Activated CD8-positive, alpha-beta T cell treated with anti-CD3 and anti-CD28 coated beads for 36 hours (primary cell): ENCODE results near the gene FUCA2. TPM values are rescaled to one million over a fixed set of nuclear protein-coding genes. Genes with fewer than 3 reads are reported as not detected.

ENCODE experiments used
- ATAC-seq: fragments of 200-7000 bp; cut with Tn5 transposase; one replicate; pipeline ENCODE4 v1.10.0; 2021; ENCODE audit warnings: mild to moderate bottlenecking, moderate library complexity
- CTCF ChIA-PET: fragments of 350-600 bp; sonication (Branson Sonifier 250); formaldehyde crosslinking; loops from one replicate; lab custom pipeline; 2021; ENCODE audit warnings: antibody characterized with exemption; lab: Charles Lee
- POLR2A ChIA-PET: fragments of 350-600 bp; sonication (Branson Sonifier 250); formaldehyde crosslinking; loops from one replicate; lab custom pipeline; 2021; ENCODE audit warnings: antibody characterized with exemption; lab: Charles Lee
- DNase-seq: peaks from one replicate; pipeline ENCODE4 v3.0.0-alpha.2; 2020
- H3K27ac Mint-ChIP-seq: one replicate; pipeline ENCODE4 v1.8.0; 2021; ENCODE audit warnings: mild to moderate bottlenecking, mixed read lengths
- H3K27me3 Mint-ChIP-seq: one replicate; pipeline ENCODE4 v1.8.0; 2021; ENCODE audit warnings: mixed read lengths
- H3K36me3 Mint-ChIP-seq: one replicate; pipeline ENCODE4 v1.8.0; 2021; ENCODE audit warnings: low read depth, mixed read lengths
- H3K4me1 Mint-ChIP-seq: one replicate; pipeline ENCODE4 v1.8.0; 2021; ENCODE audit warnings: low read depth, mixed read lengths
- H3K4me3 Mint-ChIP-seq: one replicate; pipeline ENCODE4 v1.8.0; 2021; ENCODE audit warnings: mild to moderate bottlenecking, moderate library complexity, mixed read lengths
- H3K9me3 Mint-ChIP-seq: one replicate; pipeline ENCODE4 v1.8.0; 2021; ENCODE audit warnings: mixed read lengths
- intact Hi-C: fragments of 100-400 bp; cut with micrococcal nuclease; formaldehyde crosslinking; loops from one replicate; pipeline ENCODE4 v1.10.0; 2022
- total RNA-seq, 2 experiments: library from RNA; stranded (reverse); gene quantifications; one replicate each; pipeline ENCODE4 v1.2.3, GENCODE V29; 2021
- TF ChIP-seq, protein P1 (sequence below): fragments of 200-600 bp; IDR thresholded peaks from one replicate; pipeline ENCODE4 v1.8.0; 2022; ENCODE audit warnings: antibody characterized with exemption, mild to moderate bottlenecking

The FUCA2 gene
- total RNA-seq, 2 experiments from 2014 or later = 6.6 to 8.5 TPM

DNA sequence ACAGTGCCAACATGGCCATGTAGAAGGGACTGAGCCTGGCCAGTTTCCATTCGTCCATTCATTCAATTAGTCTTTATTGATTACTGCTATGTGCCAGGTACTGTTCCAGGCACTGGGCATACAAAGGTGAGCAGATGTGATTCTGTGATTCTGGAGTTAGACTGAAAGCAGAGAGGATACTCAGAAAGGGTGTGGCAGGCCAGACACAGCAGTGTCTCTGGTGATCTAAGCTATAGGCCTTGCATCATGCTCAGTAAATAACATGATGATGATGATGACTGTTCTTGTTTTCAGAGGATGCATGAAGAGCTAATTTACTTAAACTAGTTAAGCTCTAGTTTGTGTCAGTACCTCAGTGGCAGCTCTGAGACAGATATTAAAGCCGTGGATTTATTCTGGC is 31.4 kb upstream of the FUCA2 start:
- intact Hi-C loops = no loop called here
- TF ChIP-seq, protein P1, sequence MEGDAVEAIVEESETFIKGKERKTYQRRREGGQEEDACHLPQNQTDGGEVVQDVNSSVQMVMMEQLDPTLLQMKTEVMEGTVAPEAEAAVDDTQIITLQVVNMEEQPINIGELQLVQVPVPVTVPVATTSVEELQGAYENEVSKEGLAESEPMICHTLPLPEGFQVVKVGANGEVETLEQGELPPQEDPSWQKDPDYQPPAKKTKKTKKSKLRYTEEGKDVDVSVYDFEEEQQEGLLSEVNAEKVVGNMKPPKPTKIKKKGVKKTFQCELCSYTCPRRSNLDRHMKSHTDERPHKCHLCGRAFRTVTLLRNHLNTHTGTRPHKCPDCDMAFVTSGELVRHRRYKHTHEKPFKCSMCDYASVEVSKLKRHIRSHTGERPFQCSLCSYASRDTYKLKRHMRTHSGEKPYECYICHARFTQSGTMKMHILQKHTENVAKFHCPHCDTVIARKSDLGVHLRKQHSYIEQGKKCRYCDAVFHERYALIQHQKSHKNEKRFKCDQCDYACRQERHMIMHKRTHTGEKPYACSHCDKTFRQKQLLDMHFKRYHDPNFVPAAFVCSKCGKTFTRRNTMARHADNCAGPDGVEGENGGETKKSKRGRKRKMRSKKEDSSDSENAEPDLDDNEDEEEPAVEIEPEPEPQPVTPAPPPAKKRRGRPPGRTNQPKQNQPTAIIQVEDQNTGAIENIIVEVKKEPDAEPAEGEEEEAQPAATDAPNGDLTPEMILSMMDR = no peak
- no peaks in the 10 kb centered on the region for H3K9me3 Mint-ChIP-seq
- peaks cover 58% of the 10 kb centered on the region for H3K4me1 Mint-ChIP-seq
- H3K27me3 Mint-ChIP-seq = no peaks in the 10 kb centered on the region
- ChIA-PET POLR2A (interaction anchor here (1.4 kb wide), 1 partner anchor 15 kb away, joined by 3 read pairs; no protein-coding TSS in a partner anchor), CTCF (interaction anchor here (0.7 kb wide), 1 partner anchor 1214 kb away, joined by 3 read pairs; no protein-coding TSS in a partner anchor)
- H3K36me3 Mint-ChIP-seq = no peaks in the 10 kb centered on the region
- peak; percentile 34 for ATAC-seq
- H3K4me3 Mint-ChIP-seq = no peak overlapping the region
- no peak for DNase-seq
- H3K27ac Mint-ChIP-seq = peak overlapping the region; percentile 27

DNA sequence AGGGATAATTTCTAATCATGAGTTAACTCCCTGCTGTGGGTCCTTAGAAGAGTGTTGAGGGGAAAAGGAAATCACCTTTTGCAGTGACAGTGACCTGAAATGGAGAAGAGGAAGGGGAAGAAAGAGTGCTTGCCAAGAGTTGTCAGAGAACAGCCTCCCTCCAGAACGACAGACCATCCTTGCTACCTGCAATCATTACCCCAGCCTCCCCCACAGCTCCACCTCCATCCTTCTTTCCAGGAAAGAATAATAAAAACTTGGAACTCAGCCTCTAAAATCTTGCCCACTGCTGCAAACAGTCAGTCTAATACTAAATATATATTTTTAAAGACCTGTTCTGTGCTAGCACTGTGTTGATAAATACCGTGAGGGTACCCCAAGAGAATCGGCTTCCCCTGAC is 28.7 kb upstream of the FUCA2 start:
- TF ChIP-seq, protein P1 = no peak
- no peaks in the 10 kb centered on the region for H3K36me3 Mint-ChIP-seq
- no peaks in the 10 kb centered on the region for H3K27me3 Mint-ChIP-seq
- intact Hi-C loops = no loop called here
- no peak for DNase-seq
- POLR2A ChIA-PET = no interaction called here
- H3K4me1 Mint-ChIP-seq = peaks cover 48% of the 10 kb centered on the region
- H3K27ac Mint-ChIP-seq = peak overlapping the region; percentile 56
- no peaks in the 10 kb centered on the region for H3K9me3 Mint-ChIP-seq
- ATAC-seq = no peak
- H3K4me3 Mint-ChIP-seq = no peak overlapping the region
- CTCF ChIA-PET = interaction anchor here (2.2 kb wide), 1 partner anchor 27 kb away, joined by 6 read pairs; no protein-coding TSS in a partner anchor

DNA sequence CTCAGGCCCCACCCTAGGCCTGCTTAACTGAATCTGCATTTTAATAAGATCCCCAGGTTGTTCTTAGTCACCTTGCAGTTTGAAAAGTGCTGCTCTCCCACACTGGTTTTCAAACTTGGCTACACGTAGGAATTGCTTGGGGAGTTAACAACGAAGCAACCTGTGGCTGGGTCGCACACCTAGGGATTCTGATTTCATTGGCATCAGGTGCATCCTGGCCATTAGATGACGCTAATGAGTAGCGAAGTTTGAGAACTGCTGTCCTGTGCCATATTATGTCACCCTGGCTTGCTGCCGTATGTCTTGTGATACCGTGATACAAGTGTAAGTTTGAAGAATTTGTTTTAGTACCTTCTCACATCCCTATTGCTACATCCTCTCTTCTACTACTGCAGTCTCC is 28.2 kb upstream of the FUCA2 start:
- no peaks in the 10 kb centered on the region for H3K36me3 Mint-ChIP-seq
- TF ChIP-seq, protein P1 = no peak
- H3K4me1 Mint-ChIP-seq = peaks cover 44% of the 10 kb centered on the region
- POLR2A ChIA-PET = no interaction called here
- DNase-seq (no peak), ATAC-seq (no peak)
- H3K27me3 Mint-ChIP-seq = no peaks in the 10 kb centered on the region
- no peaks in the 10 kb centered on the region for H3K9me3 Mint-ChIP-seq
- intact Hi-C loops = no loop called here
- H3K4me3 Mint-ChIP-seq = peak overlapping the region; percentile 2
- H3K27ac Mint-ChIP-seq = peak overlapping the region; percentile 56
- CTCF ChIA-PET = interaction anchor here (1.4 to 2.2 kb wide), 2 partner anchors 21 to 26 kb away, joined by 3 to 6 read pairs; no protein-coding TSS in a partner anchor

DNA sequence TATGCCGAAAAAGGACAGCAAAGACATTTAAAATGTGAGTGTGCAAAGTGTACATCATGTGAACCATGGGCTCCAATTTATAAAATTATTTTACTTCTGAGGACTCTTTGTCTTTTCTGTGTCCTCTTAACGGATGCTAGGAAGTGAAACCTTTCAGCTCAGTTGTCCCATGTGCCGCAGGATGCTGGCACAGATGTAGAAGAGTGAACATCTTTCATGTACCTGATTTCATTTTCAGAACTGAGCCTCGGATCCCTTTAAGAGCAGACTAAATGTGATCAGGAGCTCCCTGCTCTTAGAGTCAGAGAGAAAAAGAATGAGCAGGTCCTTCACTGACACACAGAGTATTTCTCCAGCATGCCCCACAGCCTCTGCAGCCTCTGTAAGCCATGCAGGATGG is 27.6 kb upstream of the FUCA2 start:
- Mint-ChIP-seq H3K4me3 (peak overlapping the region; percentile 80), H3K4me1 (peaks cover 41% of the 10 kb centered on the region), H3K36me3 (no peaks in the 10 kb centered on the region), H3K9me3 (no peaks in the 10 kb centered on the region), H3K27me3 (no peaks in the 10 kb centered on the region), H3K27ac (peak overlapping the region; percentile 32)
- TF ChIP-seq, protein P1 = no peak
- POLR2A ChIA-PET = interaction anchor here (0.6 to 0.8 kb wide), 2 partner anchors 601 to 612 kb away, joined by 3 read pairs; no protein-coding TSS in a partner anchor
- CTCF ChIA-PET = interaction anchor here (0.9 to 1.8 kb wide), 3 partner anchors 16 to 474 kb away, joined by 3 to 6 read pairs (median 3); no protein-coding TSS in a partner anchor
- intact Hi-C loops = no loop called here
- no peak for ATAC-seq
- DNase-seq = no peak

DNA sequence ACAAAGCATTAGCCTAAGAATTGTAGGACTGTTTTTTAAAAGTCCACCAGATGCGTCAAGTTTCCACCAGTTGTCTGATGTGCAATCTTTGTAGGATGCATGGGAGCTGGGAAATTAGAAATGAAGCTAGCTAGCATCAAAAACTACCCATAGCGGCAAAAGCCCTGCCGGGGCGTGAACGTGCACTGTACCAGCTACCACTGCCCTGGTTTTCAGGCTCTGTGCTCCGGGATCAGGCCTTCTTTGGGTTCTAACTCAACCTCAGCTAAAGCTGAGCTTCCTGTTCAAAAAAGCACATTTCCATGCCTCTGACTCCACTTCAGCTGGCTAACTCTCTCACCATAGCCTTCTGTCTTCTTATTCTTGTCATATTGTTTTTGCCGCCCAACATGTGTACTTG is 26.9 kb upstream of the FUCA2 start:
- Mint-ChIP-seq H3K27ac (peak overlapping the region; percentile 32), H3K27me3 (no peaks in the 10 kb centered on the region), H3K4me3 (peak overlapping the region; percentile 80), H3K9me3 (no peaks in the 10 kb centered on the region), H3K4me1 (peaks cover 36% of the 10 kb centered on the region), H3K36me3 (no peaks in the 10 kb centered on the region)
- no peak for ATAC-seq
- CTCF ChIA-PET = interaction anchor here (0.9 to 1.8 kb wide), 5 partner anchors 16 to 475 kb away, joined by 3 to 10 read pairs (median 5); no protein-coding TSS in a partner anchor
- TF ChIP-seq, protein P1 = no peak
- intact Hi-C loops = no loop called here
- no peak for DNase-seq
- POLR2A ChIA-PET = interaction anchor here (0.6 to 0.8 kb wide), 2 partner anchors 601 to 611 kb away, joined by 3 read pairs; no protein-coding TSS in a partner anchor
